HCT116 (cell line): ENCODE results near the gene LIMA1. TPM values are rescaled to one million over a fixed set of nuclear protein-coding genes. Genes with fewer than 3 reads are reported as not detected.

Source experiments
- ATAC-seq: fragments of 200-7000 bp; cut with Tn5 transposase; 2 replicates; pipeline ENCODE4 v1.9.1; 2020; ENCODE audit warnings: mild to moderate bottlenecking, moderate library complexity
- BruUV-seq: library from RNA; stranded (reverse); fragments of 400-500 nt; replicated peaks from 2 replicates; lab custom pipeline; 2021; lab: Mats Ljungman, UMichigan
- CTCF ChIA-PET: fragments of 300-600 bp; sonication (Branson Sonifier 250); formaldehyde crosslinking; loops from one replicate; lab custom pipeline; 2021; ENCODE audit warnings: antibody characterized with exemption; lab: Charles Lee
- POLR2A ChIA-PET: fragments of 300-600, 350-600 bp; sonication (Branson Sonifier 250); formaldehyde crosslinking; loops from one replicate; lab custom pipeline; 2021; ENCODE audit warnings: antibody characterized with exemption; lab: Charles Lee
- RAD21 ChIA-PET, 2 experiments: fragments of 300-600 bp; sonication (Branson Sonifier 250); formaldehyde crosslinking; loops; one replicate each; lab custom pipeline; 2023; ENCODE audit warnings: low total read pairs in 2 of 2; ENCODE audit not compliant: uncharacterized antibody in 2 of 2, unreplicated experiment in 2 of 2, low non-redundant PET in 1 of 2; lab: Charles Lee
- DNase-seq: peaks from one replicate; pipeline ENCODE4 v3.0.0-alpha.2; 2010; ENCODE audit warnings: low read depth, low spot score
- H2AFZ ChIP-seq: fragments of 200-600 bp; shearing (Covaris generic), sonication (generic); 2 replicates; pipeline ENCODE4 v1.6.1; 2017; ENCODE audit warnings: low read depth, mixed run types, mixed read lengths, antibody characterized with exemption, low read length; ENCODE audit not compliant: poor library complexity, severe bottlenecking
- H3K27ac ChIP-seq: 2 replicates; pipeline ENCODE4 v1.5.1; 2012; ENCODE audit warnings: low read depth, low read length
- H3K27me3 ChIP-seq: fragments of 200-600 bp; sonication (generic); 2 replicates; pipeline ENCODE4 v1.6.1; 2016; ENCODE audit warnings: mixed run types, low read length, mixed read lengths; ENCODE audit not compliant: insufficient read depth
- H3K36me3 ChIP-seq, 2 experiments: fragments of 200-500 bp in 1 of 2; fragments of 200-600 bp in 1 of 2; sonication (Bioruptor generic) in 1 of 2; sonication (generic) in 1 of 2; 2 replicates each; pipeline versions ENCODE4 v1.5.1 to v1.6.1; 2014 to 2016; ENCODE audit warnings: low read length in 2 of 2, inconsistent platforms in 1 of 2, mixed read lengths in 1 of 2, mixed run types in 1 of 2; ENCODE audit not compliant: insufficient read depth in 2 of 2, control insufficient read depth in 1 of 2
- H3K4me1 ChIP-seq, 2 experiments: fragments of 200-600 bp in 1 of 2; sonication (generic) in 1 of 2; 2 replicates each; pipeline versions ENCODE4 v1.5.1 to v1.6.1; 2012 to 2017; ENCODE audit warnings: low read length in 2 of 2, inconsistent platforms in 1 of 2, mild to moderate bottlenecking in 1 of 2, mixed read lengths in 1 of 2, mixed run types in 1 of 2, moderate library complexity in 1 of 2; ENCODE audit not compliant: insufficient read depth in 2 of 2, control insufficient read depth in 1 of 2
- H3K4me2 ChIP-seq: fragments of 200-600 bp; sonication (generic); 2 replicates; pipeline ENCODE4 v1.6.1; 2017; ENCODE audit warnings: mixed run types, low read length, mixed read lengths
- H3K4me3 ChIP-seq, 2 experiments: fragments of 200-600 bp in 1 of 2; sonication (generic) in 1 of 2; replicated peaks in 1 of 2; 2 replicates each; pipeline ENCODE4 v1.5.1; 2011 to 2016; ENCODE audit warnings: low read length in 2 of 2, control low read depth in 1 of 2, low read depth in 1 of 2, mild to moderate bottlenecking in 1 of 2, mixed read lengths in 1 of 2, mixed run types in 1 of 2
- H3K79me2 ChIP-seq: fragments of 200-600 bp; sonication (generic); 2 replicates; pipeline ENCODE4 v1.6.1; 2017; ENCODE audit warnings: mild to moderate bottlenecking, mixed run types, low read length, moderate library complexity, mixed read lengths; ENCODE audit not compliant: insufficient read depth
- H3K9ac ChIP-seq: fragments of 200-600 bp; sonication (generic); 2 replicates; pipeline ENCODE4 v1.6.1; 2016; ENCODE audit warnings: low read length, mixed read lengths
- H3K9me2 ChIP-seq: fragments of 200-600 bp; sonication (generic), shearing (Covaris generic); 2 replicates; pipeline ENCODE4 v1.6.1; 2017; ENCODE audit warnings: mixed run types, mild to moderate bottlenecking, moderate library complexity; ENCODE audit not compliant: insufficient read depth
- H3K9me3 ChIP-seq, 2 experiments: fragments of 200-500 bp in 1 of 2; fragments of 200-600 bp in 1 of 2; sonication (Bioruptor generic) in 1 of 2; sonication (generic) in 1 of 2; 2 replicates each; pipeline ENCODE4 v1.6.1; 2014 to 2017; ENCODE audit warnings: low read length in 2 of 2, mixed read lengths in 2 of 2, inconsistent platforms in 1 of 2, low read depth in 1 of 2, mild to moderate bottlenecking in 1 of 2, mixed run types in 1 of 2, moderate library complexity in 1 of 2; ENCODE audit not compliant: control insufficient read depth in 1 of 2, insufficient read depth in 1 of 2
- H4K20me1 ChIP-seq: fragments of 200-600 bp; sonication (generic), shearing (Covaris generic); 2 replicates; pipeline ENCODE4 v1.6.1; 2017; ENCODE audit warnings: mixed run types, mild to moderate bottlenecking, moderate library complexity; ENCODE audit not compliant: insufficient read depth
- CBX3 ChIP-seq: IDR thresholded peaks from 2 replicates; pipeline ENCODE4 v1.6.1; 2012; ENCODE audit warnings: low read depth
- CEBPB ChIP-seq: IDR thresholded peaks from 2 replicates; pipeline ENCODE4 v1.6.1; 2012; ENCODE audit warnings: low read depth
- ELF1 ChIP-seq: IDR thresholded peaks from 2 replicates; pipeline ENCODE4 v1.6.1; 2012; ENCODE audit warnings: low read depth, borderline replicate concordance
- FOSL1 ChIP-seq: IDR thresholded peaks from 2 replicates; pipeline ENCODE4 v1.6.1; 2012; ENCODE audit warnings: low read depth
- ZNF274 ChIP-seq: fragments of 200-500 bp; sonication (Bioruptor generic); IDR thresholded peaks from 2 replicates; pipeline ENCODE4 v1.6.1; 2014; ENCODE audit warnings: mild to moderate bottlenecking, low read depth, low read length, inconsistent platforms
- intact Hi-C: fragments of 100-400 bp; cut with micrococcal nuclease; formaldehyde crosslinking; loops from 2 replicates; pipeline ENCODE4 v1.10.0; 2022
- total RNA-seq: library from RNA; stranded (reverse); gene quantifications from one replicate; pipeline ENCODE4 v1.2.1, GENCODE V29; 2021; ENCODE audit not compliant: unreplicated experiment
- TF ChIP-seq, protein P1 (sequence below), 3 experiments: fragments of 200-600 bp in 1 of 3; sonication (generic) in 1 of 3; IDR thresholded peaks in 2 of 3; conservative IDR thresholded peaks in 1 of 3; 2 replicates each; pipeline ENCODE4 v1.5.1; 2012 to 2017; ENCODE audit warnings: low read depth in 2 of 3, low read length in 2 of 3, antibody characterized with exemption in 1 of 3, borderline replicate concordance in 1 of 3, control low read depth in 1 of 3, mild to moderate bottlenecking in 1 of 3, mixed read lengths in 1 of 3, mixed run types in 1 of 3, moderate library complexity in 1 of 3; ENCODE audit not compliant: insufficient read depth in 1 of 3
- TF ChIP-seq, protein P2 (sequence below): IDR thresholded peaks from 2 replicates; pipeline ENCODE4 v1.6.1; 2012; ENCODE audit warnings: low read depth
- TF ChIP-seq, protein P3 (sequence below): IDR thresholded peaks from 2 replicates; pipeline ENCODE4 v1.6.1; 2012

LIMA1 gene
- total RNA-seq, 1 experiment from 2014 or later: 79.6 TPM

DNA sequence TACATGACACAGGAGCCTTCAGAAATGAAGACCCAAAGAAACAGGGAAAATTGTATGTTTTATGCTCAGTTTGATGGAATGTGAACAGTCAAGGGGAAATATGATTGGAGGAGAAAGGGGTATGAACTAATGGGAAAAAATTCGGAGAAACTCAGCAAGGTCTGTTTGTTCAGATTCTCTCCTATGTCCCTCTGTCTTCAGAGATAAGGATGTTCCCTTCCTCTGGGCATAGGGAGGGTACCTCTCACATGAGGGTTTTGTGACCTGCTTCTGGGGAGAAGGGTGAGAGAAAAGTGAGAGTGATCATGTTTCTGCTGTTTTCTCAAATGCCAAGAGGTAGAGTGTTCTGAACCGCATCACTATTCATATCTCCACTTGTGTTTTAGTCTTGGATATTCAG, 26.6 kb upstream of the LIMA1 start:
- H3K4me1 ChIP-seq: peaks cover 21 to 43% of the 10 kb centered on the region in 2 experiments
- H3K9ac ChIP-seq: 0 out of 2 replicates have a peak overlapping the region, but pooled peaks have one; percentile 8
- no peaks in the 10 kb centered on the region for H3K9me2 ChIP-seq
- ChIA-PET RAD21 (no interaction called here), POLR2A (no interaction called here), CTCF (no interaction called here)
- intact Hi-C loops: loop anchor here (5.0 kb wide), 4 partner anchors 48 to 223 kb away; partner anchors contain the start of genes COX14 and SMARCD1
- TF ChIP-seq ELF1 (no peak), FOSL1 (no peak), ZNF274 (no peak), CEBPB (no peak), CBX3 (no peak)
- TF ChIP-seq, protein P1, sequence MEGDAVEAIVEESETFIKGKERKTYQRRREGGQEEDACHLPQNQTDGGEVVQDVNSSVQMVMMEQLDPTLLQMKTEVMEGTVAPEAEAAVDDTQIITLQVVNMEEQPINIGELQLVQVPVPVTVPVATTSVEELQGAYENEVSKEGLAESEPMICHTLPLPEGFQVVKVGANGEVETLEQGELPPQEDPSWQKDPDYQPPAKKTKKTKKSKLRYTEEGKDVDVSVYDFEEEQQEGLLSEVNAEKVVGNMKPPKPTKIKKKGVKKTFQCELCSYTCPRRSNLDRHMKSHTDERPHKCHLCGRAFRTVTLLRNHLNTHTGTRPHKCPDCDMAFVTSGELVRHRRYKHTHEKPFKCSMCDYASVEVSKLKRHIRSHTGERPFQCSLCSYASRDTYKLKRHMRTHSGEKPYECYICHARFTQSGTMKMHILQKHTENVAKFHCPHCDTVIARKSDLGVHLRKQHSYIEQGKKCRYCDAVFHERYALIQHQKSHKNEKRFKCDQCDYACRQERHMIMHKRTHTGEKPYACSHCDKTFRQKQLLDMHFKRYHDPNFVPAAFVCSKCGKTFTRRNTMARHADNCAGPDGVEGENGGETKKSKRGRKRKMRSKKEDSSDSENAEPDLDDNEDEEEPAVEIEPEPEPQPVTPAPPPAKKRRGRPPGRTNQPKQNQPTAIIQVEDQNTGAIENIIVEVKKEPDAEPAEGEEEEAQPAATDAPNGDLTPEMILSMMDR (IDR thresholded peaks at IDR 0.05 in 2 of 3, conservative IDR thresholded peaks at IDR 0.05 in 1 of 3; ENCODE audit: borderline replicate concordance in 1 of 3, insufficient read depth in 1 of 3, low read depth in 2 of 3, low read length in 2 of 3): no peak
- TF ChIP-seq, protein P2, sequence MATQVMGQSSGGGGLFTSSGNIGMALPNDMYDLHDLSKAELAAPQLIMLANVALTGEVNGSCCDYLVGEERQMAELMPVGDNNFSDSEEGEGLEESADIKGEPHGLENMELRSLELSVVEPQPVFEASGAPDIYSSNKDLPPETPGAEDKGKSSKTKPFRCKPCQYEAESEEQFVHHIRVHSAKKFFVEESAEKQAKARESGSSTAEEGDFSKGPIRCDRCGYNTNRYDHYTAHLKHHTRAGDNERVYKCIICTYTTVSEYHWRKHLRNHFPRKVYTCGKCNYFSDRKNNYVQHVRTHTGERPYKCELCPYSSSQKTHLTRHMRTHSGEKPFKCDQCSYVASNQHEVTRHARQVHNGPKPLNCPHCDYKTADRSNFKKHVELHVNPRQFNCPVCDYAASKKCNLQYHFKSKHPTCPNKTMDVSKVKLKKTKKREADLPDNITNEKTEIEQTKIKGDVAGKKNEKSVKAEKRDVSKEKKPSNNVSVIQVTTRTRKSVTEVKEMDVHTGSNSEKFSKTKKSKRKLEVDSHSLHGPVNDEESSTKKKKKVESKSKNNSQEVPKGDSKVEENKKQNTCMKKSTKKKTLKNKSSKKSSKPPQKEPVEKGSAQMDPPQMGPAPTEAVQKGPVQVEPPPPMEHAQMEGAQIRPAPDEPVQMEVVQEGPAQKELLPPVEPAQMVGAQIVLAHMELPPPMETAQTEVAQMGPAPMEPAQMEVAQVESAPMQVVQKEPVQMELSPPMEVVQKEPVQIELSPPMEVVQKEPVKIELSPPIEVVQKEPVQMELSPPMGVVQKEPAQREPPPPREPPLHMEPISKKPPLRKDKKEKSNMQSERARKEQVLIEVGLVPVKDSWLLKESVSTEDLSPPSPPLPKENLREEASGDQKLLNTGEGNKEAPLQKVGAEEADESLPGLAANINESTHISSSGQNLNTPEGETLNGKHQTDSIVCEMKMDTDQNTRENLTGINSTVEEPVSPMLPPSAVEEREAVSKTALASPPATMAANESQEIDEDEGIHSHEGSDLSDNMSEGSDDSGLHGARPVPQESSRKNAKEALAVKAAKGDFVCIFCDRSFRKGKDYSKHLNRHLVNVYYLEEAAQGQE: no peak
- TF ChIP-seq, protein P3, sequence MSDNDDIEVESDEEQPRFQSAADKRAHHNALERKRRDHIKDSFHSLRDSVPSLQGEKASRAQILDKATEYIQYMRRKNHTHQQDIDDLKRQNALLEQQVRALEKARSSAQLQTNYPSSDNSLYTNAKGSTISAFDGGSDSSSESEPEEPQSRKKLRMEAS: no peak
- no peaks in the 10 kb centered on the region for H3K36me3 ChIP-seq
- DNase-seq: no peak
- H3K4me2 ChIP-seq: no peak overlapping the region
- ATAC-seq: no peak
- no peak overlapping the region for H3K4me3 ChIP-seq
- BruUV-seq: no TSS peak
- no peaks in the 10 kb centered on the region for H4K20me1 ChIP-seq
- no peaks in the 10 kb centered on the region for H3K79me2 ChIP-seq
- H2AFZ ChIP-seq: no peak overlapping the region
- H3K27me3 ChIP-seq: no peaks in the 10 kb centered on the region
- H3K9me3 ChIP-seq: no peaks in the 10 kb centered on the region
- H3K27ac ChIP-seq: no peak overlapping the region
